ENCODE measurements around the gene PIK3R1. TPM values are rescaled to one million over a fixed set of nuclear protein-coding genes. Genes with fewer than 3 reads are reported as not detected.

Gene PIK3R1
- total and polyA plus RNA-seq, 10 of the 15 experiments (the other 5 are each of a cell fraction or from before 2014, with no cell fraction given) = 7.8 to 38.4 (median 15.7) TPM

DNA sequence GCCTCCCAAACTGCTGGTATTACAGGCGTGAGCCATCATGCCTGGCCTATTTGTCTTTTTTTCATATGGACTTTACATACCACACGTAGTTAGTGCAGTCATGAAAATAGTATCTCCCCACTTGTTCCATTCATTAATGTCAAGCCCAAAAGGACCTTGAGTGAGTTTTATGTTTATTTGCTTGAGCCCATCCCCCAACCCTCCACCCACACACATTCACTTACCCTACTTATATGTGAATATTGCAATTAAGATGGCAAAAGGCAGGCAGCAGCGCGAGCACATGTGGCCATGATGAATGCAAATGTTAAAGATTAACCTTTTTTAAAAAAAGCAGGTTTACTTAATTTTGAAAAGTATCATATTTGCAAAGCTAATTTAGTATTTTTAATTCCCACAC is 24.9 kb upstream of the PIK3R1 start (continued):
- TF ChIP-seq, protein P1, sequence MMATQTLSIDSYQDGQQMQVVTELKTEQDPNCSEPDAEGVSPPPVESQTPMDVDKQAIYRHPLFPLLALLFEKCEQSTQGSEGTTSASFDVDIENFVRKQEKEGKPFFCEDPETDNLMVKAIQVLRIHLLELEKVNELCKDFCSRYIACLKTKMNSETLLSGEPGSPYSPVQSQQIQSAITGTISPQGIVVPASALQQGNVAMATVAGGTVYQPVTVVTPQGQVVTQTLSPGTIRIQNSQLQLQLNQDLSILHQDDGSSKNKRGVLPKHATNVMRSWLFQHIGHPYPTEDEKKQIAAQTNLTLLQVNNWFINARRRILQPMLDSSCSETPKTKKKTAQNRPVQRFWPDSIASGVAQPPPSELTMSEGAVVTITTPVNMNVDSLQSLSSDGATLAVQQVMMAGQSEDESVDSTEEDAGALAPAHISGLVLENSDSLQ (IDR thresholded peaks at IDR 0.05) = no peak
- TF ChIP-seq HDAC2 (IDR thresholded peaks at IDR 0.05) (no peak), BCL3 (IDR thresholded peaks at IDR 0.05; ENCODE audit: borderline replicate concordance, insufficient read depth, low read depth, low read length, poor library complexity, severe bottlenecking) (no peak), GATAD2B (conservative IDR thresholded peaks at IDR 0.05; ENCODE audit: low read depth) (no peak)
- TF ChIP-seq, protein P2, sequence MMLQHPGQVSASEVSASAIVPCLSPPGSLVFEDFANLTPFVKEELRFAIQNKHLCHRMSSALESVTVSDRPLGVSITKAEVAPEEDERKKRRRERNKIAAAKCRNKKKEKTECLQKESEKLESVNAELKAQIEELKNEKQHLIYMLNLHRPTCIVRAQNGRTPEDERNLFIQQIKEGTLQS (IDR thresholded peaks at IDR 0.05; ENCODE audit: borderline replicate concordance, extremely low read depth, low read depth, low read length) = no peak

GRCh38 chr5:68191083-68191791 is 24.3 kb upstream of the PIK3R1 start:
- Histone ChIP-seq H3K4me3 (no peak overlapping the region), H3K27me3 (replicated peaks in 1 of 2; ENCODE audit: control insufficient read depth in 2 of 2, insufficient read depth in 2 of 2, low read length in 1 of 2) (no peaks in the 10 kb centered on the region), H3K36me3 (ENCODE audit: control insufficient read depth in 2 of 2, insufficient read depth in 2 of 2, low read length in 1 of 2) (no peaks in the 10 kb centered on the region), H3K27ac (ENCODE audit: control insufficient read depth, insufficient read depth) (no peak overlapping the region), H3K4me1 (ENCODE audit: control insufficient read depth, insufficient read depth, low read length) (no peaks in the 10 kb centered on the region), H3K9ac (ENCODE audit: control insufficient read depth, insufficient read depth, low read length) (no peak overlapping the region), H3K9me3 (replicated peaks; ENCODE audit: control insufficient read depth, insufficient read depth, low read length) (no peaks in the 10 kb centered on the region), H3K4me2 (ENCODE audit: control insufficient read depth, insufficient read depth) (no peak overlapping the region), H2AFZ (ENCODE audit: control insufficient read depth, low read depth, low read length) (no peak overlapping the region), H4K20me1 (ENCODE audit: control insufficient read depth, insufficient read depth) (no peaks in the 10 kb centered on the region), H3K79me2 (ENCODE audit: control insufficient read depth, insufficient read depth, low read length) (no peaks in the 10 kb centered on the region)
- POLR2A ChIA-PET = interaction anchor here (0.7 kb wide), 1 partner anchor 954 kb away, joined by 11 read pairs; no protein-coding TSS in a partner anchor
- 86% methylated on average over 1 of the region's 1 CpG for WGBS (ENCODE audit: insufficient coverage, insufficient replicate concordance, low lambda C conversion rate, missing lambda C conversion rate)
- RAD21 ChIA-PET (ENCODE audit: unreplicated experiment) = interaction anchor here (0.6 kb wide), 1 partner anchor 40 kb away, joined by 3 read pairs; no protein-coding TSS in a partner anchor
- FAIRE-seq (no peak), ATAC-seq (no peak), DNase-seq (ENCODE audit: low read depth, low spot score) (no peak)
- intact Hi-C loops (cut with micrococcal nuclease; ENCODE audit: unreplicated experiment) (no loop called here), in situ Hi-C loops (cut with MboI) (no loop called here)
- SMC1A ChIA-PET (ENCODE audit: uncharacterized antibody, unreplicated experiment) = interaction anchor here (1.5 kb wide), 1 partner anchor 27 kb away, joined by 3 read pairs; no protein-coding TSS in a partner anchor
- CTCF ChIA-PET = interaction anchor here (1.3 kb wide), 1 partner anchor 81 kb away, joined by 3 read pairs; no protein-coding TSS in a partner anchor
- TF ChIP-seq FOXK2 (IDR thresholded peaks at IDR 0.05) = no peak
- TF ChIP-seq ZNF384 (IDR thresholded peaks at IDR 0.05; ENCODE audit: borderline replicate concordance, low read depth, low read length) = no peak
- no peak for TF ChIP-seq NFIC (IDR thresholded peaks at IDR 0.05; ENCODE audit: low read depth, low read length)
- TF ChIP-seq RAD51 (IDR thresholded peaks at IDR 0.05) = no peak
- no peak for TF ChIP-seq POLR2AphosphoS5 (IDR thresholded peaks at IDR 0.05; ENCODE audit: low read length)
- no peak for TF ChIP-seq CTCF (IDR thresholded peaks at IDR 0.05 in 2 of 3, conservative IDR thresholded peaks at IDR 0.05 in 1 of 3; ENCODE audit: control insufficient read depth in 2 of 3, extremely low read depth in 1 of 3, insufficient read depth in 1 of 3, low read depth in 3 of 3, low read length in 3 of 3)
- TF ChIP-seq NR2C2 (IDR thresholded peaks at IDR 0.05; ENCODE audit: borderline replicate concordance, control insufficient read depth, insufficient read length, low read depth) = no peak
- no peak for TF ChIP-seq EGR1 (IDR thresholded peaks at IDR 0.05; ENCODE audit: borderline replicate concordance in 1 of 2, low read depth in 2 of 2, low read length in 2 of 2)
- no peak for TF ChIP-seq GATAD2B (conservative IDR thresholded peaks at IDR 0.05; ENCODE audit: low read depth)
- no peak for TF ChIP-seq BHLHE40 (IDR thresholded peaks at IDR 0.05; ENCODE audit: borderline replicate concordance in 1 of 2, low read depth in 2 of 2, low read length in 1 of 2)
- TF ChIP-seq STAT3 (IDR thresholded peaks at IDR 0.05; ENCODE audit: low read depth, low read length) = no peak
- BruUV-seq (replicated peaks) = no TSS peak

All from GM12878 (cell line).